Liver (tissue), 3 donors: ENCODE data around the gene C6orf58.

ENCODE experiments used
- ATF3 ChIP-seq: IDR thresholded peaks from 2 replicates; pipeline ENCODE4 v1.6.1; 2016; ENCODE audit warnings: antibody characterized with exemption
- EGR1 ChIP-seq, 2 donors: IDR thresholded peaks; 2 replicates each; pipeline ENCODE4 v1.6.1; 2016 to 2018; ENCODE audit warnings: antibody characterized with exemption in 2 of 2, low read depth in 2 of 2
- GABPA ChIP-seq, 2 donors: IDR thresholded peaks in 1 of 2; conservative IDR thresholded peaks in 1 of 2; 2 replicates each; pipeline ENCODE4 v1.6.1; 2016; ENCODE audit warnings: antibody characterized with exemption in 2 of 2, mild to moderate bottlenecking in 1 of 2, moderate library complexity in 1 of 2
- JUND ChIP-seq, 2 donors: IDR thresholded peaks; 2 replicates each; pipeline ENCODE4 v1.6.1; 2016; ENCODE audit warnings: antibody characterized with exemption in 2 of 2
- NR2F2 ChIP-seq: IDR thresholded peaks from 2 replicates; pipeline ENCODE4 v1.6.1; 2016; ENCODE audit warnings: antibody characterized with exemption
- RAD21 ChIP-seq, 2 donors: IDR thresholded peaks; 2 replicates each; pipeline ENCODE4 v1.6.1; 2016; ENCODE audit warnings: antibody characterized with exemption in 2 of 2, mild to moderate bottlenecking in 2 of 2
- SP1 ChIP-seq: IDR thresholded peaks from 2 replicates; pipeline ENCODE4 v1.6.1; 2018; ENCODE audit warnings: antibody characterized with exemption, mild to moderate bottlenecking
- TAF1 ChIP-seq: conservative IDR thresholded peaks from 2 replicates; pipeline ENCODE4 v1.6.1; 2016; ENCODE audit warnings: antibody characterized with exemption, mild to moderate bottlenecking
- YY1 ChIP-seq: IDR thresholded peaks from 2 replicates; pipeline ENCODE4 v1.6.1; 2016; ENCODE audit warnings: antibody characterized with exemption, mild to moderate bottlenecking
- TF ChIP-seq, protein P1 (sequence below): fragments of 150-350 bp; IDR thresholded peaks from 2 replicates; pipeline ENCODE4 v1.5.1; 2017; ENCODE audit warnings: improper control_type of control experiment, low read depth, low read length; ENCODE audit not compliant: missing input control
- TF ChIP-seq, protein P2 (sequence below): IDR thresholded peaks from 2 replicates; pipeline ENCODE4 v1.6.1; 2016; ENCODE audit warnings: antibody characterized with exemption
- TF ChIP-seq, protein P3 (sequence below): IDR thresholded peaks from 2 replicates; pipeline ENCODE4 v1.6.1; 2016; ENCODE audit warnings: antibody characterized with exemption
- donor health status: healthy.
- donor health status: healthy.

GRCh38 chr6:127533011-127533410 is 44.0 kb upstream of the C6orf58 start:
- TF ChIP-seq, protein P1, sequence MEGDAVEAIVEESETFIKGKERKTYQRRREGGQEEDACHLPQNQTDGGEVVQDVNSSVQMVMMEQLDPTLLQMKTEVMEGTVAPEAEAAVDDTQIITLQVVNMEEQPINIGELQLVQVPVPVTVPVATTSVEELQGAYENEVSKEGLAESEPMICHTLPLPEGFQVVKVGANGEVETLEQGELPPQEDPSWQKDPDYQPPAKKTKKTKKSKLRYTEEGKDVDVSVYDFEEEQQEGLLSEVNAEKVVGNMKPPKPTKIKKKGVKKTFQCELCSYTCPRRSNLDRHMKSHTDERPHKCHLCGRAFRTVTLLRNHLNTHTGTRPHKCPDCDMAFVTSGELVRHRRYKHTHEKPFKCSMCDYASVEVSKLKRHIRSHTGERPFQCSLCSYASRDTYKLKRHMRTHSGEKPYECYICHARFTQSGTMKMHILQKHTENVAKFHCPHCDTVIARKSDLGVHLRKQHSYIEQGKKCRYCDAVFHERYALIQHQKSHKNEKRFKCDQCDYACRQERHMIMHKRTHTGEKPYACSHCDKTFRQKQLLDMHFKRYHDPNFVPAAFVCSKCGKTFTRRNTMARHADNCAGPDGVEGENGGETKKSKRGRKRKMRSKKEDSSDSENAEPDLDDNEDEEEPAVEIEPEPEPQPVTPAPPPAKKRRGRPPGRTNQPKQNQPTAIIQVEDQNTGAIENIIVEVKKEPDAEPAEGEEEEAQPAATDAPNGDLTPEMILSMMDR: no peak
- no peak for TF ChIP-seq TAF1
- TF ChIP-seq, protein P2, sequence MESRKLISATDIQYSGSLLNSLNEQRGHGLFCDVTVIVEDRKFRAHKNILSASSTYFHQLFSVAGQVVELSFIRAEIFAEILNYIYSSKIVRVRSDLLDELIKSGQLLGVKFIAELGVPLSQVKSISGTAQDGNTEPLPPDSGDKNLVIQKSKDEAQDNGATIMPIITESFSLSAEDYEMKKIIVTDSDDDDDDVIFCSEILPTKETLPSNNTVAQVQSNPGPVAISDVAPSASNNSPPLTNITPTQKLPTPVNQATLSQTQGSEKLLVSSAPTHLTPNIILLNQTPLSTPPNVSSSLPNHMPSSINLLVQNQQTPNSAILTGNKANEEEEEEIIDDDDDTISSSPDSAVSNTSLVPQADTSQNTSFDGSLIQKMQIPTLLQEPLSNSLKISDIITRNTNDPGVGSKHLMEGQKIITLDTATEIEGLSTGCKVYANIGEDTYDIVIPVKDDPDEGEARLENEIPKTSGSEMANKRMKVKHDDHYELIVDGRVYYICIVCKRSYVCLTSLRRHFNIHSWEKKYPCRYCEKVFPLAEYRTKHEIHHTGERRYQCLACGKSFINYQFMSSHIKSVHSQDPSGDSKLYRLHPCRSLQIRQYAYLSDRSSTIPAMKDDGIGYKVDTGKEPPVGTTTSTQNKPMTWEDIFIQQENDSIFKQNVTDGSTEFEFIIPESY: no peak
- TF ChIP-seq, protein P3, sequence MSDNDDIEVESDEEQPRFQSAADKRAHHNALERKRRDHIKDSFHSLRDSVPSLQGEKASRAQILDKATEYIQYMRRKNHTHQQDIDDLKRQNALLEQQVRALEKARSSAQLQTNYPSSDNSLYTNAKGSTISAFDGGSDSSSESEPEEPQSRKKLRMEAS: no peak
- no peak for TF ChIP-seq ATF3
- TF ChIP-seq JUND (IDR thresholded peaks at IDR 0.05): peak in 1 of 2 donors; percentile 10
- no peak for TF ChIP-seq SP1
- no peak for TF ChIP-seq NR2F2
- no peak for TF ChIP-seq GABPA (IDR thresholded peaks at IDR 0.05 in 1 of 2, conservative IDR thresholded peaks at IDR 0.05 in 1 of 2)
- no peak for TF ChIP-seq RAD21 (IDR thresholded peaks at IDR 0.05)
- TF ChIP-seq EGR1 (IDR thresholded peaks at IDR 0.05; ENCODE audit: low read depth in 2 of 2): no peak
- peak; percentile 37 for TF ChIP-seq YY1
